ENCODE results near the gene TBXA2R.

TBXA2R gene

GRCh38 chr19:3619631-3620012 lies 12.9 kb upstream of the TBXA2R start:
- no peak for DNase-seq (ENCODE audit: low read depth)

GRCh38 chr19:3618811-3619630 lies 12.3 kb upstream of the TBXA2R start:
- no peak for DNase-seq (ENCODE audit: low read depth)

DNA sequence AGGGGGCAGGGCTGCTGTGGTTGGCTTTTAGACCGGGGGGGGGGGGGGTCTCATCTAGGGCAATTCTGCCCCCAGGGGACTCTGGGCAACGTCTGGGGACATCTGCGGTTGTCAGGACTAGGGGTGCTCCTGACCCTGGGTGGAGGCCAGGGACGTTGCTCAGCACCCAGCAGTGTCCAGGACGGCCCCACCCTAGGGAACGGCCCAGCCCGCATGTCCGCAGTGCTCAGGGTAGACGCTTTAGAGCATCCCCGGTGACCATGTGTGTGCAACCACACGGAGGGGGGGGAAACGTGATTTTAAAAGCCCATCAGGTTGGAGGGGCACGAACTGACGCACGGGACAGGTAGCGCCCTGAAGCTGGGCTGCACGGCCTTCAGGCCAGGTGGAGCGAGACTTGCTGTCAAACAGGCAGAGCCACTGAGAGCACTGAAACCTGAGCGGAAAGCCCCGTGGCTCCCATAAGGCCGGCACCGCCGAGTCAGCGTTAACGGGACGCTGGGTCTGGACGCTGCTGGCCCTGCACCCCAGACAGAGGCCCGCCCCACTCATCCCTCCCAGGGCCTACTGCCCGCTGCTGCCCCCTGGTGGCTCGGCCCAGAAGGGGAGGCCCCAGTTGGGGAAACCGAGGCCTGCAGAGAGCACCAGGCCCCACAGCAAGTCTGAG lies 11.6 kb upstream of the TBXA2R start:
- DNase-seq (ENCODE audit: low read depth) = peak; percentile 53

- no peak for DNase-seq (ENCODE audit: low read depth)
These were observed 10.8 kb upstream of the TBXA2R start for GRCh38 chr19:3617463-3617862.

GRCh38 chr19:3615524-3616135 lies 9.0 kb upstream of the TBXA2R start:
- DNase-seq (ENCODE audit: low read depth) = no peak

DNA sequence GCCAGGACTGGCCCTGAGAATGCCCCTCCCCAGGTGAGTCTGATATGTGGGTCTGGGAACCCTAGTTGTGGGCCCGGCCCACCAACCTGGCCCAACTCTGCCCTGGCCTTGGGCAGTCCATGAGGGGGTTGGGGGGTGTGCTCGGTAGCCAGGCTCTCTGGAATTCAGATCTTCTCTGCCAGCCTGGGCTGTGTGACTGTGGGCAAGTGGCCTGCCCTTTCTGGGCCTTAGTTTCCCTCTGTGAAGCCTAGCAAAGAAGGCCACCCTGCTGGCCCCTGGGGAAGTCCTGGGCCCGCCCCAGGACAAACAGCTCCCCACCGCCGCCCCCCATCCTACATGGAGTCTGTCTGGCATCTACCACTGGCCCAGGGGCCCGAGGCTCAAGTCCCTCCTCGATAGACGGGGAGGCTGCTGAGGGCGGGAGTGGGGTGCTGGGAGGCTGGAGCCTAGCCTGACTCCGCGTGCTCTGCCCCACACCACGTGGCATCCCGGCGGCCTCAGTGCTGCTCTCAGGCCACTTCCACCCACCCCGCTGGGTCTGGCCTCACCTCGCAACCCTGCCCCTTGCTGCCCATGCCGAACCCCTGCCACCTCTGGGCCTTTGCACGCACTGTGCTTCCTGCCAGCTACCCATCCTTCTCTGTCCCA lies 8.3 kb upstream of the TBXA2R start:
- no peak for DNase-seq (ENCODE audit: low read depth)

- DNase-seq (ENCODE audit: low read depth) = no peak
These were observed 7.4 kb upstream of the TBXA2R start for GRCh38 chr19:3613818-3614661.

DNA sequence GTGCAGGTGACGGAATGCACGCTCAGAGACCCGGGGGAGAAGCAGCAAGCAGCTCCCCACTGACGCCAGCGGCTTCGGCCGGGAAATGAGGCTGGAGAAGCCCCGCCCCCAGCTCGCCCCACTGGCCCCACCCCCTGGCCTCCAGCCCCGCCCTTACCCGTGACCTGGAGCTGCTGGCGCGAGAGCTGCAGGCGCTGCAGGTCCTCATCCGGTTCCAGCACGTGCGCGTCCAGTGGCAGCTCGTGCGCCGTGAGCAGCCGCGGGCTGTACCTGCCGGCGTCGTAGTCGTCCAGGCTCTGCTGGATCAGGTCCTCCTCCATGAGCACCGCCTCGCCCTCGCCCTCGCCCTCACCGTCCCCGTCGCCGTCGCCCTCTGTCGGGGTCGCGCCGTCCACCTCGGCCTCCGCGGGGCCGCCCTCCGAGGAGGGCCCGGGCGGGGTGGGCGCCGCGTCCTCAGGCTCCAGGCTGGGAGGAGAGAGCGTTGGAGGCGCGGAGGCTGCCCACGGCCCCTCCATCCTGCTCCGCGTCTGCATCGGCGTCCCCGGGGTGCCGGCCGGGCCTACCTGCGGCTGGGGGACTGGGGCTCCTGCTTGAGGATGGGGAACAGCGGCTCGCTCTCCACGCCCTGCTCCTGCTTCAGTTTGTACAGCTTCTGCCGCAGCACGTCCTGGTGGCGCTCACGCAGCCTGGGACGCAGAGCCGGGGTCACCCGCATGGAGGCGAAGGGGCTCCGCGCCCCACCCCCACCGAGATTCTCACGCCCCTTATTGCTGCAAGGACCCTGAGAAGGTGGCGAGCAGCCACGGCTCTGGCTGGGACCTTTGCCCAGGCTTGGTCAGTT lies 6.4 kb upstream of the TBXA2R start:
- no peak for DNase-seq (ENCODE audit: low read depth)

DNA sequence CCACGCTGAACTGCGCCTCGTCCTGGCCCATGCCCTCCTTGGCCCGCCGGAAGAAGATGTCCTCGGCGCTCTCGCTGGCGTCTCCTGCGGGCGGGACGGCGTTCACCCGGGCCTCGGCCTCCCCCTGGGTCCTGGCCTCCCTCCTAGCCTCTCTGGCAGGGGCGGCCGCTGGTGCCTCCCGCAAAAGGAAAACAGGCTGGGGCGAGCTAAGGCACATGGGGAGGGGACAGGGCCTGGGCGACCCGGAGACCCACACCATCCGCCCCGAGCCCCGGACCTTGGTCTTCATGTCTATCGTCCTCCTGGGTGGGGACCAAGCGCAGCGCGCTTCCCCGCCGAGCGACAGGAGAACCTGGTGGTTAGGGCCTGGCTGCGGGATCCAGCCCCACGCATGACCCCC lies 5.7 kb upstream of the TBXA2R start:
- DNase-seq (ENCODE audit: low read depth) = no peak

GRCh38 chr19:3611841-3612240 lies 5.2 kb upstream of the TBXA2R start:
- DNase-seq (ENCODE audit: low read depth) = no peak

DNA sequence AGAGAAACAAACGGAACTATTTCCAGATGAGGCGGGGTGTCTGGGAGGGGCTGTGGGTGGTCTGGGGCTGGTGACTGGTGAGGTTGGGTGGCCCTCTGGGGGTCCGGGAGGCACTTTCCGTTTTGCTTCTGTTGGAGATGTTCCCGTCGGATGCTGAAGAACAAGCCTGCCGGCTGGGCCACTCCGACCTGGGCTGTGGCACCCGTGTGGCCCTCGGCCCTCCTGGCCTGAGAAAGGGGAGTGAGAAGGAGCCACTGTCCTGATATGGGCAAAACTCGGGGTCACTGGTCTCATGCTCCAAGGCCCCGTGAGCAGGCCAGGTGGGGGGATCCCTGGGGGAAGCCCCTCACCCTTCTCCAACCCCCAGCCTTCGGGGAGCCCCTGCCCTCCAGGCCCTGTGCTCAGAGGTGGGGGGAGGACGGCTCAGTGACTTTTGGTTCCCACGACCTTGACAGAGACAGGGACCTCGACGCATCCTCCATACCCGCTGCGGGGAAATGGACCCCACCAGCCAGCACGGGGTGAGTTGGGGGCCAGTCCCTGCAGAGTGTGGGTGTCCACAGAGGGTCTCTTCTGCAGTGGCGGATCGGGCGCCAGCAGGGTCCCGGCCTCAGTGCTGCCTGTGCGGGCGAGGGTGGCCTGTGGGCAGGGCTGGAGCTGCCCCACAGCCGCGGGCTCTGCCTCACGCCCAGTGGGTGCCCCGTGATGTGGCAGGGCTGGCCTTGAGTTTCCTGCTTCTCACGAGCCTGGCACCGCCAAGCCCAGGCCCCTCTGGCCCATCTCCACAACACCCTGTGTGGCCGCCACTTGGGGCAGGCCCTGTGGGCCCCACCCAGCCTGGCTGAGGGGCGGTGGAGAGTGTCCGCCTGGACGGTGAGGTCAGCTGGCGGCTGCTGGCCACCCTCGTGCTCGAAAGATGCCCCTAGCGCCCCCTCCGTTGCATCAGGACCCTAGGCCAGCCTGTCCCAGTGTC lies 4.4 kb upstream of the TBXA2R start:
- DNase-seq (ENCODE audit: low read depth) = no peak

DNA sequence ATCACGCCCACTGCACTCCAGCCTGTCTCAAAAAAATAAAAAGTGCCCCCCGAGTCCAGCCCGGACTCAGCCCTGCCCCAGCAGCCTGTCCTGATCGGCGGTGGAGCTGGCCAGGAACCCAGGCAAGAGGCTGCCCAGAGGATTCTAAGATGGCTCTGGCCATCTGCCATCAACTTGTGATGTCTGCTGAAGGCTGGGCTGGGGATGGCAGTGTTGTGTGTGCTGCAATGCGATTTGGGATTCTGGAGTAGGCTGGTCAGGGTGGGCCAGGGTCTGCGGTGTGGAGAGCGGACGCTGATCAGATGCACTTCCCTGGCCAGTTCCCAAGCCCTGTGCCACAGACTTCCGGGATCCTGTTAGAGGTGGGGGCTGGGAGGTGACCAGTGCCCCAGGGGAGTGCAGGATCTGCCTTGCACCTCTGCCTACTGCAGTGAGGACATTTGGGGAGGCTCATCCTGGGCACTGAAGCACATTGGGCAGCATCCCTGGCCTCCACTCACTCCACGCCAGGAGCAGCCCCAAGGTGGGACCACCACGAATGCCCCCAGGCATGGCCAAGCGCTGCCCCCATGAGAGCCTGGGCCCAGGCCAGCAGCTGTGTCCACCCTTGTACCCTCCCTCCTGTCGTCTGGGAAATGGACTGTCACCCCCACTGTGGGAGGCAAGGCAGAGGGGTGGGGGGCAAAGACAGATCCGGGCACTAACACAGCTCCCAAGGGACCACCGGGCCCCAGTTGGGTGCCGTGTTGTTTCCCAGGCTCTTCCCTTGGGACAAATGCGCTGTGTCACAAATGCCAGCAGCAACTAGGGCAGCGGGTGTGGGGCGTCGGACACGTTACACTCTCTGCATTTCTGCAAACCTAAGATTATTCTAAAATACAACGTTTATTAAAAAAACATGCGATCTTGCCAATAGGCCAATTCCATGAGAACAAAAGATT lies 3.4 kb upstream of the TBXA2R start:
- DNase-seq (ENCODE audit: low read depth) = no peak

DNA sequence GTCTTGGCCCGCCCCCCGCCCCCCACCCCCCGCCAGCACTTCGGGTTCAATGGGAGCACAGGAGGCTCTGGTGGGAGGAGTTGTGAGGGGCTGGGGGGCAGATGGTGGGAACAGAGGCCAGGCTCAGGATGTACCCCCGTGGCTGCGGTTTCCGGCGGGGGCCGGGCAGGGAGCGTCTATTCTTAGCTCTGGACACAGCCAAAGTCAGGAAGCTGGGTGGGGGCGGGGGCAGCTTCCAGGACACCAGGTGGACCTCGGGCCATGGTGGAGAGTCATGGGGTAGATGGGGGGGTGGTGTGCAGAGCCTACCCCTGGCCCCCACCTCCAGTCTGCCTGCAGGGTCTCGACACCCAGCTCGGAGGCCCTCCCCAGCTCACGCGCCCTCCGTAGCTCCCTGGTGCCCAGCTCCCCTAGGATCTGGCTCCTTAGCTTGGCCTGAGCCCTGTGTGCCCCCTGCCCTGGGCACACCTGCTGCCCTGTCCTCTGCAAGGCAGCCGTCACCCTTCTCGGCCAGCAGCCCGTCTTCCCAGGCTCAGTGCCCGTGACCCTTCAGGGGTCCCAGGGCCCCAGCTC lies 2.2 kb upstream of the TBXA2R start:
- DNase-seq (ENCODE audit: low read depth) = no peak

- no peak for DNase-seq (ENCODE audit: low read depth)
These were observed 1.5 kb upstream of the TBXA2R start for GRCh38 chr19:3608079-3608641.

DNA sequence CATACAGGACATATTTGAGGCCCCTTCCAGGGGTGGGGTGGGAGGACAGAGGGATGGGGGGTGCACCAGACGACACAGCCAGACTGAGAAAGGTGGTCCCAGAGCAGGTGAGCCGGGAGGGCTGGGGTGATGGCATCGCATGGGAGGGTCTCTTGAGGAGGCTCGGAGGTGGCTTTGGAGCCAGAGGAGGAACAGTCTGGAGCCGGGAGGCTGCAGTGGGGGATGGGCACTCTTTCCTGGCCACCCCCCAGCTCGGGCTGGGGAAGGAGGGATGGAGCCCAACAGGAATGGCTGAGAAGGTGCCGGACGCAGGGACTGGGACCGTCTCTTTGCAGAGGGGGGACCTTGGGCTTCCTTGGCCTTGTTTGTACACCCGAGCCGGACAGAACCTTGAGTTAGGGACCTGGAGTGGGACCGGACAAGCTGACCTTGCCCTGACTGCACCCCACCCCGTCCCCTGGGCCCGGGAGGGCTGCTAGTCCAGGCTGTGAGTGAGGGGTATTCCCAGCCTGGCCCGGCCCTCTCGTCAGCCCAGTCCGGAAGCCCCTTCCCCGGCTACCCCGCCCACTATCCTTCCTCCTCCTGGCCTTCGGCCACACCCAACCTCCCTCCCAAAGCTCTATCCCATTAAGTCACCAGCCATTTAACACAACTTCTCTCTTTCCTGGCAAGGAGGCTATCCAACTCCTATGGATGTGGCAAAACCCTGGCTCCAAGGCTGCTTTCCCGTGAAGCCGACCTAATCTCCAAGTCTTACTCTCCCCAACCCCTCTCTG lies 816 bp upstream of the TBXA2R start:
- DNase-seq (ENCODE audit: low read depth) = no peak

DNA sequence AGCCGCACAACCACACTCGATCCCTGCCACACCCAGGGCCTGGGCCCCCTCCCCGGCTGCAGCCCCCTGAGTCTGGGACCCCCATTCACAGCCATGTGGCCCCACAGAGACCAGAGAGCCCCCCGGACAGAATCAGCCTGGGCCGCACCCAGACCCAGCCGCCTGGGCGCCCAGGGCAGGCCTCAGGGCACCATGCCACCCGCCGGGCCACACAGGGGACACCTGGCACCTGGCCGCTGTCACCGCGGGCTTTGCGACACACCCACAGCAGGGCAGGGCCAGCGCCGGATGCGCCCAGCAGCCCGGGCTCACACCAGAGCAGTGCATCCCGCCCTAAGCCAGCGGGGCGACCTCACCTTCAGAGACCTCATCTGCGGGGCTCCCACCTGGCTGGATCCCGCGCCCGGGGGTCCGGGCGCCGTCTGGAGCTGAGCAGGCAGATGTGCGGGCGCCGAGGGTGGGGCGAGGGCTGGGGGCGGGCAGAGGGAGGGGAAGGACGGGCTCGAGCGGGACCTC lies 443 bp downstream of the TBXA2R start:
- no peak for DNase-seq (ENCODE audit: low read depth)

- no peak for DNase-seq (ENCODE audit: low read depth)
These were observed 905 bp downstream of the TBXA2R start for GRCh38 chr19:3605770-3606169.

Data from activated T-cell treated with anti-CD3 and anti-CD28 coated beads for 1 hour (primary cell).